Ishikawa (cell line): ENCODE data around the gene APOF.

Experiments used
- CEBPB ChIP-seq: IDR thresholded peaks from 2 replicates; pipeline ENCODE4 v1.6.1; 2012
- CREB1 ChIP-seq: IDR thresholded peaks from 2 replicates; pipeline ENCODE4 v1.6.1; 2012; ENCODE audit warnings: low read depth
- EGR1 ChIP-seq: IDR thresholded peaks from 2 replicates; pipeline ENCODE4 v1.6.1; 2012
- EP300 ChIP-seq: IDR thresholded peaks from 2 replicates; pipeline ENCODE4 v1.6.1; 2012; ENCODE audit warnings: borderline replicate concordance
- FOXM1 ChIP-seq: IDR thresholded peaks from 2 replicates; pipeline ENCODE4 v1.6.1; 2012; ENCODE audit warnings: low read depth, borderline replicate concordance
- NFIC ChIP-seq: IDR thresholded peaks from 2 replicates; pipeline ENCODE4 v1.6.1; 2012
- RAD21 ChIP-seq: IDR thresholded peaks from 2 replicates; pipeline ENCODE4 v1.6.1; 2012; ENCODE audit warnings: low read depth
- REST ChIP-seq: IDR thresholded peaks from 2 replicates; pipeline ENCODE4 v1.6.1; 2012; ENCODE audit warnings: low read depth, mild to moderate bottlenecking
- TAF1 ChIP-seq: IDR thresholded peaks from 2 replicates; pipeline ENCODE4 v1.6.1; 2012; ENCODE audit warnings: low read depth, mild to moderate bottlenecking
- TCF12 ChIP-seq: IDR thresholded peaks from 2 replicates; pipeline ENCODE4 v1.6.1; 2012; ENCODE audit warnings: low read depth
- TEAD4 ChIP-seq: IDR thresholded peaks from 2 replicates; pipeline ENCODE4 v1.6.1; 2012
- USF1 ChIP-seq: IDR thresholded peaks from 2 replicates; pipeline ENCODE4 v1.6.1; 2012
- YY1 ChIP-seq: IDR thresholded peaks from 2 replicates; pipeline ENCODE4 v1.6.1; 2012; ENCODE audit warnings: low read depth

GRCh38 chr12:56387152-56387736, 24.6 kb upstream of the APOF start:
- TF ChIP-seq RAD21 (no peak), EGR1 (no peak), TEAD4 (peak; percentile 19; the same call in 1 of the 2 replicates), EP300 (no peak), REST (no peak), TAF1 (no peak), FOXM1 (no peak), USF1 (no peak), NFIC (no peak), YY1 (no peak), CREB1 (no peak), CEBPB (no peak), TCF12 (no peak)
